ENCODE results near the gene UGT2A2.

Gene UGT2A2

GRCh38 chr4:69584135-69584534 lies 55.3 kb downstream of the UGT2A2 start:
- Histone ChIP-seq H2AFZ (ENCODE audit: low read length) (no peak overlapping the region), H3K79me2 (ENCODE audit: insufficient read depth, low read length) (no peaks in the 10 kb centered on the region), H3K9me3 (ENCODE audit: low read length) (no peaks in the 10 kb centered on the region), H4K20me1 (ENCODE audit: insufficient read depth, low read length) (no peaks in the 10 kb centered on the region), H3K9me2 (ENCODE audit: low read depth, low read length) (no peaks in the 10 kb centered on the region), H3K4me2 (ENCODE audit: low read length) (no peak overlapping the region), H3K27ac (ENCODE audit: low read depth, low read length, poor library complexity, severe bottlenecking) (no peak overlapping the region), H3K4me1 (ENCODE audit: insufficient read depth, low read length, severe bottlenecking) (no peaks in the 10 kb centered on the region), H3F3A (ENCODE audit: insufficient read depth, low read length) (no peaks in the 10 kb centered on the region), H3K27me3 (ENCODE audit: insufficient read depth, low read length) (no peaks in the 10 kb centered on the region), H3K4me3 (ENCODE audit: low read depth, low read length, poor library complexity, severe bottlenecking) (no peak overlapping the region), H3K36me3 (ENCODE audit: insufficient read depth, low read length) (no peaks in the 10 kb centered on the region), H3K9ac (ENCODE audit: low read length) (no peak overlapping the region)
- TF ChIP-seq EZH2 (IDR thresholded peaks at IDR 0.05; ENCODE audit: borderline replicate concordance, low read length) = no peak
- TF ChIP-seq CTCF (IDR thresholded peaks at IDR 0.05; ENCODE audit: low read length) = no peak

GRCh38 chr4:69583543-69583942 lies 55.9 kb downstream of the UGT2A2 start:
- Histone ChIP-seq H4K20me1 (ENCODE audit: insufficient read depth, low read length) (no peaks in the 10 kb centered on the region), H3K27ac (ENCODE audit: low read depth, low read length, poor library complexity, severe bottlenecking) (no peak overlapping the region), H3K4me3 (ENCODE audit: low read depth, low read length, poor library complexity, severe bottlenecking) (no peak overlapping the region), H3K9ac (ENCODE audit: low read length) (no peak overlapping the region), H3K27me3 (ENCODE audit: insufficient read depth, low read length) (no peaks in the 10 kb centered on the region), H3K4me2 (ENCODE audit: low read length) (no peak overlapping the region), H3F3A (ENCODE audit: insufficient read depth, low read length) (no peaks in the 10 kb centered on the region), H3K4me1 (ENCODE audit: insufficient read depth, low read length, severe bottlenecking) (no peaks in the 10 kb centered on the region), H3K9me3 (ENCODE audit: low read length) (no peaks in the 10 kb centered on the region), H3K36me3 (ENCODE audit: insufficient read depth, low read length) (no peaks in the 10 kb centered on the region), H2AFZ (ENCODE audit: low read length) (no peak overlapping the region), H3K9me2 (ENCODE audit: low read depth, low read length) (no peaks in the 10 kb centered on the region), H3K79me2 (ENCODE audit: insufficient read depth, low read length) (no peaks in the 10 kb centered on the region)
- TF ChIP-seq EZH2 (IDR thresholded peaks at IDR 0.05; ENCODE audit: borderline replicate concordance, low read length) (no peak), CTCF (IDR thresholded peaks at IDR 0.05; ENCODE audit: low read length) (no peak)

GRCh38 chr4:69577245-69577644 lies 62.2 kb downstream of the UGT2A2 start:
- no peak overlapping the region for H3K9ac ChIP-seq (ENCODE audit: low read length)
- TF ChIP-seq EZH2 (IDR thresholded peaks at IDR 0.05; ENCODE audit: borderline replicate concordance, low read length) (no peak), CTCF (IDR thresholded peaks at IDR 0.05; ENCODE audit: low read length) (no peak)
- no peak overlapping the region for H2AFZ ChIP-seq (ENCODE audit: low read length)

More at GRCh38 chr4:69577245-69577644, 62.2 kb downstream of the UGT2A2 start:
- no peak overlapping the region for H3K4me2 ChIP-seq (ENCODE audit: low read length)
- H3K9me3 ChIP-seq (ENCODE audit: low read length) = no peaks in the 10 kb centered on the region
- no peaks in the 10 kb centered on the region for H3F3A ChIP-seq (ENCODE audit: insufficient read depth, low read length)
- H3K79me2 ChIP-seq (ENCODE audit: insufficient read depth, low read length) = no peaks in the 10 kb centered on the region
- H3K36me3 ChIP-seq (ENCODE audit: insufficient read depth, low read length) = no peaks in the 10 kb centered on the region
- H3K27me3 ChIP-seq (ENCODE audit: insufficient read depth, low read length) = no peaks in the 10 kb centered on the region
- no peaks in the 10 kb centered on the region for H3K4me1 ChIP-seq (ENCODE audit: insufficient read depth, low read length, severe bottlenecking)
- H4K20me1 ChIP-seq (ENCODE audit: insufficient read depth, low read length) = no peaks in the 10 kb centered on the region
- no peak overlapping the region for H3K27ac ChIP-seq (ENCODE audit: low read depth, low read length, poor library complexity, severe bottlenecking)
- H3K9me2 ChIP-seq (ENCODE audit: low read depth, low read length) = no peaks in the 10 kb centered on the region
- no peak overlapping the region for H3K4me3 ChIP-seq (ENCODE audit: low read depth, low read length, poor library complexity, severe bottlenecking)

Measured in OCI-LY1 (cell line).